ENCODE measurements around the gene TRAF2. TPM values are rescaled to one million over a fixed set of nuclear protein-coding genes. Genes with fewer than 3 reads are reported as not detected.
"Not testable (repeated sequence)": the region's sequence is repeated elsewhere in the genome, so short reads cannot be mapped to it uniquely, and the experiment has no call there.

Gene TRAF2
- total RNA-seq, 4 donors from 2014 or later: 9.7 to 18.3 (median 15.4) TPM

- H3K36me3 ChIP-seq: peaks cover 3 to 11% of the 10 kb centered on the region in 2 donors
- 92% methylated on average over 15 to 35 of the region's 36 CpGs for WGBS, 2 donors
- H3K27me3 ChIP-seq: no peaks in the 10 kb centered on the region
- H3K4me1 ChIP-seq: peaks cover 33 to 37% of the 10 kb centered on the region in 2 donors
- intact Hi-C loops (cut with DNase I): loop anchor here (10.0 kb wide), 1 partner anchor 195 kb away; the partner anchor contains the start of gene FUT7
- H3K4me3 ChIP-seq (replicated peaks in 1 of 3): no peak overlapping the region
- no peak overlapping the region for H3K27ac ChIP-seq
- no peaks in the 10 kb centered on the region for H3K9me3 ChIP-seq
- TF ChIP-seq POLR2A (IDR thresholded peaks at IDR 0.05): no peak
- no peak for TF ChIP-seq CTCF (IDR thresholded peaks at IDR 0.05)
- no peak for DNase-seq
Measured at GRCh38 chr9:136839229-136840139, 46.8 kb upstream of the TRAF2 start.

GRCh38 chr9:136840140-136840876 lies 46.0 kb upstream of the TRAF2 start:
- Histone ChIP-seq H3K27me3 (no peaks in the 10 kb centered on the region), H3K36me3 (peaks cover 3 to 11% of the 10 kb centered on the region in 2 donors), H3K9me3 (no peaks in the 10 kb centered on the region), H3K4me3 (replicated peaks in 1 of 3) (no peak overlapping the region), H3K27ac (no peak overlapping the region), H3K4me1 (peaks cover 33 to 37% of the 10 kb centered on the region in 2 donors)
- intact Hi-C loops (cut with DNase I): loop anchor here (10.0 kb wide), 1 partner anchor 194 kb away; the partner anchor contains the start of gene FUT7
- TF ChIP-seq CTCF (IDR thresholded peaks at IDR 0.05) (no peak), POLR2A (IDR thresholded peaks at IDR 0.05) (no peak)
- DNase-seq: no peak
- WGBS, 2 donors: 74 to 75% methylated on average over 18 to 23 of the region's 32 CpGs

- H3K9me3 ChIP-seq: no peaks in the 10 kb centered on the region
- DNase-seq: peak; percentile 83 to 88
- WGBS, 2 donors: 61 to 68% methylated on average over 16 to 24 of the region's 28 CpGs
- intact Hi-C loops (cut with DNase I): loop anchor here (10.0 kb wide), 1 partner anchor 194 kb away; the partner anchor contains the start of gene FUT7
- TF ChIP-seq CTCF (IDR thresholded peaks at IDR 0.05) (peak in 1 of 6 experiments; percentile 12), POLR2A (IDR thresholded peaks at IDR 0.05) (no peak)
- H3K4me3 ChIP-seq (replicated peaks in 1 of 3): no peak overlapping the region
- peaks cover 33 to 42% of the 10 kb centered on the region in 2 donors for H3K4me1 ChIP-seq
- peaks cover 3 to 11% of the 10 kb centered on the region in 2 donors for H3K36me3 ChIP-seq
- H3K27ac ChIP-seq: no peak overlapping the region
- no peaks in the 10 kb centered on the region for H3K27me3 ChIP-seq
Measured at GRCh38 chr9:136840877-136841645, 45.3 kb upstream of the TRAF2 start.

GRCh38 chr9:136841646-136842379 lies 44.5 kb upstream of the TRAF2 start:
- not testable (repeated sequence) for H3K4me3 ChIP-seq (replicated peaks in 1 of 3); H3K27ac ChIP-seq; H3K9me3 ChIP-seq; H3K27me3 ChIP-seq
- intact Hi-C loops (cut with DNase I): loop anchor here (10.0 kb wide), 1 partner anchor 193 kb away; the partner anchor contains the start of gene FUT7
- WGBS, 2 donors: 54 to 90% methylated on average over 5 to 14 of the region's 16 CpGs
- DNase-seq: peak; percentile 40 to 48
- Histone ChIP-seq H3K36me3 (peaks cover 3 to 11% of the 10 kb centered on the region in 2 donors), H3K4me1 (peaks cover 33 to 48% of the 10 kb centered on the region in 2 donors)
